Measurements from ENCODE around the gene TAGLN3.

TAGLN3 gene

DNA sequence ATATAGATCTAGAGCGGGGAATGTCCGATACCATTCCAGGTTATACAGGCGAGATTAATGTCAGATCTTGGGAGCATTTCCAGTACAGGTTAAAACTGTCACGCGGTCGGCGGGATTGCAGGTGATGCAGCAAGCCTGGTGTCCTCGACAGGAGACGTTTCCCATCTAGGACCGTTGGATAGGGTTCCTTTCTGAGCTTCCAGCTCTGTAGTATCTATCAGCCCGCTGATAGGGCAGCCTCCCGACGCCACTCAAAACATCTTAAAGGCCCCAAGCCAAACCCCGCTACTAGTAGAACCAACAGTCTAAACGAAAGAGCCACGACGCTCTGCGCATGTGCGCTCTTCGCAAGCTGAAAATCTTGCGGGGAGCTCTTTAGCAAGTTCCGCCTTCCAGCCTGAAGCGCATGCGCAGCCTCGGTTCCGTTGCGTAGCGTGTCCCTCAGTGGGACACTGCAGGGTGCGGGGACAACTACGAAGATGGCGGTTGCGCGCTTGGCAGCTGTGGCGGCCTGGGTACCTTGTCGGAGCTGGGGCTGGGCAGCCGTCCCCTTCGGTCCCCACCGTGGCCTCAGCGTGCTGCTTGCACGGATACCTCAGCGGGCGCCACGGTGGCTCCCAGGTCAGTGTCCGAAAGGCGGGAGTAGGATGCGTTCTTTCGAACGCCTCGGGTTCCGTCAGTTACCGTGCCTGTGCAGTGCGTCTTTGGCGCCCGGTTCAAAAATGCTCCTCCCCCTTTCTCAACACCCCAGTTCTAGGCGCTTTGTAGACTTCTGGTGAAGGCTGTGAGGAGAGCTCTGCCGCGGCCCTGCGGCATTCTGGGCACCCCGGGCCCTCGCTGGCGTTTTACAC is 19.9 kb upstream of the TAGLN3 start, which contains the start of gene ABHD10:
Gene ABHD10 (plus strand): TSS at position 444 of the 851 bp plus-strand sequence. CDS start 36 bp downstream, at position 480.
- DNase-seq: peak; percentile 96

GRCh38 chr3:111979434-111980038 is 19.2 kb upstream of the TAGLN3 start:
- DNase-seq: no peak

- DNase-seq: no peak
Observed at GRCh38 chr3:111980716-111981456, 17.8 kb upstream of the TAGLN3 start.

DNA sequence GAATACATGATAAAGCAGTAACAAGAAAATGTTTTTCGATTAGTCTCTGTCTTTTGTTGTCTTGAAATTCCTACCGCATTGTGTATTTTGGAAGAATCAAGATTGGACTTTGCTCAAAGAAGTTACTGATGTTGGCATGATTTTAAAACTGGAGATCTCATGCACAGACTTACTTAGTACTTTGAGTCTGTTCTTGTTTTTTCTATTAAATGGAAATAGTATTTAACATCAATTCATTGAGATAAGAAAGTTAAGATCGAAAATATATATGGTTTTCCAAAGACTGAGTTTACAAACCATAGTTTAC is 17.3 kb upstream of the TAGLN3 start:
- DNase-seq: no peak

GRCh38 chr3:111984636-111985298 is 14.0 kb upstream of the TAGLN3 start:
- no peak for DNase-seq

- DNase-seq: no peak
Observed at GRCh38 chr3:111986800-111987199, 11.9 kb upstream of the TAGLN3 start.

DNA sequence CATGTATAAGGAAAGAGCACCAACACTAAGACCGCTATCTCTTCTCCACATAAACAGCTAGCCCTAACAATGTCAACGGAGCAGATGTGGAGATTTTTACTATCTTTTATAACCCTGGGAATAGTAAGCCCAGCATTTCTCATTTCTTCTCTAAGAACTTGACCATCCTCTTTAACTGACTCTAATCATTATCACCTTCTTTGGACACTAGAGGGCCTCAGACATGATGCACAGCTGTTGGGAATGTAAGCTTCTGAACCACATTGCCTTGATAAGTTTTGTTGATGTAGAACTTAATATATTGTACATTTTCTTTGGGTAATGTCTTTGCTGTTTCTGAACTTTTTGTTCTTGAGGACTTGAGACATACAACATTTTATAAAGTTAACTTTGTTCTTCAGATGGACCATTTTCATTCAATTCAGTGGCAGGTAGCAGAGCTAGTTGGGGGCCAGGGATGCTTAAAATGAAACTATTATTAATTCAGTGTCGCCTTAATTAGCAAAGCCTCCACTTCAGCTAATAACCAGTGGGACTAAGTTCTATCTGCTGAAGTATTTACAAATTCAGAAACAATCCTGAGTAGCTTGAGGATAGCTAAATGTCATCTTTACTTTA is 9.6 kb upstream of the TAGLN3 start:
- DNase-seq: peak; percentile 27

GRCh38 chr3:111993038-111993437 is 5.7 kb upstream of the TAGLN3 start:
- no peak for DNase-seq

DNA sequence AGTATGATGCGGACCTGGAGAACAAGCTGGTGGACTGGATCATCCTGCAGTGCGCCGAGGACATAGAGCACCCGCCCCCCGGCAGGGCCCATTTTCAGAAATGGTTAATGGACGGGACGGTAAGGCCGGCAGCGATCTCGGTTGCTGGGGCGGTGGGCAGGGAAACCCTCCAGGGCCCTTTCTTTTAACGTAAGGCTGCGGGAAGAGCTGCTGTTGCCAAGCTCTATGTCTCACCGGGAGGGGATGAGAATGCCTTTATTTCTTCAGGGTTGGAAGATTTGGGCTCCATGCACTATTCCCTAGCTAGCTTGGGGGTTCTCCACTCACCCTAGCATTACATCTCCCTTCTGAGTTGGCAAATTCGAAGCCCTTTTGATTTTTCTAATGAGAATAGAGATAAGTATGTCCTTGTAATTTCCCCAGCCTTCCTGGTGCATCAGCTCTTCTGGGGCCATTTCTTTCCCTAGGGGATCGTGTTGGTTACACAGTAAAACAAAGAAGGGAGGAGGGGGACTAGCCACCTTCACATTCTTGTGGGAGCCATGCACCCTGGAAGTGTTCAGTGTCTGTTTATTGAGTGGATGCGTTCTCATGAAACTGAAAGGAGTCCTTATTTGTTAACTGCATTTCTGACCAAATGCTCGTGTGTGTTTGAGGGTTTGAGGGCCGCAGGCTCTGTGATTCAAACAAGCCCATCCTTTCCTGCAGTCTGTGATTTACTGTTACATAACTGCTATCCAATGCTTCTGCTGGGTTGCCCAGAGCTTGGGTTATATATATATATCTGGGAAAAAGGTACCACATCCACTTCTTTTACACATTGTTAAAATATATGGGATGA is 982 bp downstream of the TAGLN3 start:
- no peak for DNase-seq

GRCh38 chr3:112000367-112000771 is 1.6 kb downstream of the TAGLN3 start:
- no peak for DNase-seq

- DNase-seq: peak; percentile 26
Observed at GRCh38 chr3:112000966-112001365, 2.2 kb downstream of the TAGLN3 start.

DNA sequence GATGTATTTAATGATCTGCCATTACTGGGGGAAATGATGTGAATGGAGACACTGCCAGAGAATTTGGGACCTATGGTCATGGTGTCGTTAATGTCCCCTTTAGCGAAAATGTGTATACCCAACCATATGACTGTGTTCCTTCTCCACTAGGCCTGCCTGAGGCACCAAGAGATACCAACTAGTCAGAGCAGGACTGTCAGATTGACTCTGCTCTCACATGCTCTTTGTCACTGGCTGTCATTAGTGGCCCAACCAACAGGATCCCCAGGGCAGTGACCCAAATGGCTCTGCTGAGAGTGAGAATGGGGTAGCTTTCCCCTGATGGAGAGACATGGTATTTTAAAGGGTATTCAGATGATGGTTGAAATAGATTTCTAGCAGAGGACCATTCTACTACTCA is 2.8 kb downstream of the TAGLN3 start:
- no peak for DNase-seq

DNA sequence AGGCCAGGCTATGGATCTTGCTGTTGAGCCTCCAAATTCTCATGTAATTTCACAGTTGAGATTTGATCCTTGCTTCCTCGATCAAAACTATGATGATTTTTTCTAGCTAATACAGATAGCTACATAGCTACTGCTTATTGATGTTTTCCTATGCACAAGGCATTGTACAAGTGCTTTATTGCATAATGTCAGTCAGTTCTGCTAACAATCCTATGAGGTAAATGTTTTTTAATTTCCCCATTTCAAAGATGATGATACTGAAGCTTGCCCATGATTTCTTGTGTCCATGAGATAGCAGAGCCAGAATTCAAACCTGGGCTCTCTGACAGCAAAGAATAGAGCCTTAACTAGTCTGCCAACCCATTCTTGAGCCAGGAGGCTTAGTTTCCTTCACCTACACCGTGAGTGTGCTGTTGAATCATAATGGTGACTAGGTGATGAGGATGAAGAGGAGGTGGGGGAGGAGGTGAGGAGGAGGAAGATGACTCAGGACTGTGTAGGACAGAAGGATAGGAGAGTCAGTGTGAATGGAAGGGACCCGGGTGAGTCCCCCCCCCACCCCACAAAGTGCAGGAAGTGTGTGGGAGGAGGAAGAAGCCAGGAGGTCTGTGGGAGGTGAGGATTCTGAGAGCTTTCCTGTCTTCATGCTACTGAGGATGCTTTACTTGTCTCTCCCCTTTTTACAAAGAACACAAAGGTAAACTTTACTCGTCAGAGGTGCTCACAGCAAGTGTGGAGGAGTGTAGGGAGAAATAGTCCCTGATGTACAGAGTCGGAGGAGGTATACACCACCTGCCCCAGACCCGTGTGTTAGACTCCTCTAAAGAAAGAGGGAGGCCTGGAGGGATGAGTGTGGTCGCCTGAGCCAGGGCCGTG is 3.6 kb downstream of the TAGLN3 start:
- no peak for DNase-seq

DNA sequence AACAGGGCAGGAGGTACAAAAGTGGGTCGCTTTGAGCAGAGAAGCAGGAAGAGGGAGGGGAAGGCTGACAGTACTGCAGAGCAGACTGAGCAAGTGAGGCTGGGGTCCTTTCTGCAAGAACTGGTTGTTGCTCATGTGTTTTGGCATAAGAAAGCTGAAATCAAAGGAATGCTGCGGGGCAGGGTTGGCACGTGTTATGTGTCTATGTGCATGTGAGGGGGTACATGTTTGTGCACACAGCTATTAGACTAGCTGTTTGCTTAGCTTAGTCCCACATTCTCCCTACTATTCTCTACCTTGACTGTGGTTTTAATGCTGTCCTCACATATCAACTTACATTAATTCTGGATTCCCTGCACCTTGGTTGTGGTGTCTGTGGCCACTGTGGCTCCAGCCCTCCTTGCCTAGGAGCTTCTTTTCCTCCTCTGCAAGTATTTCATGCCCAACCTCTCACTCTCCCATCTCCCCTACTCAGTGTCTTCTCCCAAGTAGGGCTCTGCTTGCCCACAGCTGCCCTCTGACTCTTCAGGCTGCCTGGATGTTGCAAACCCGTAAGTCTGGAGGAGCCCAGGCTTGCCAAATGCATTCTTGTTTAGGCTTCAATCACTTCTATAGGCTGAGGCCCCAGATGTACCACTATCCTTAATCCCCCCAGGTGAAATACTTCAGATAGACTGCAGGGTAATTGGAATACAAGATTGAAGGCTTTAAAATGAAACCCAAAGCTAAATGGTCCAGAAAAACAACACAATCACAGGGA is 4.8 kb downstream of the TAGLN3 start:
- DNase-seq: no peak

GRCh38 chr3:112004187-112004586 is 5.5 kb downstream of the TAGLN3 start:
- DNase-seq: no peak

- DNase-seq: no peak
Observed at GRCh38 chr3:112004669-112005068, 5.9 kb downstream of the TAGLN3 start.

DNA sequence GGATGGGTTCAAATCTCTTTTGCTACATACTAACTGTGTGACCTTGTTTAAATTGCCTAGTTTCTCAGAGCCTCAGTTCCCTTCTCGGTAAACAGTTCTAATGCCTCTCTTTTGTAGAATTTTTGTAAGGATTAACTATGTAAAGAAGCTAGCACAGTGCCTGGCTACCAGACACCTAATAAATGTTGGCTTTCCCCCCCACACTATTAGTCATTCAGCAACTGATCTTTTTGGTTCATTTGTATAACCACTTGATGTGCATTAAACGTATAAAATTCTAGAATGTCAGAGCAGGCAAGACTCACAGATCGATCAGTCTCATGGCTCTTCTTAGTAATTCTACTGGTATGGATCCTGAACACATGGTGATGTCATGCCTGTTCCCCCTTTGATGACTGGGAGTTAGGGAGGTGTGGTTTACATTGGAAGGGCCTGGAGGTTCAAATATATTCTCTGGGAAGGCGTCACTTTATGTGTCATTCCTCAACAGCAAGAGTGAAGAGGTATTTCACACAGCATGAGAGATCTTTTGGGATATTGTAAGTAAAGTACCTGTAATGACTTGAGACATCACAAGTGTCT is 6.5 kb downstream of the TAGLN3 start:
- DNase-seq: no peak

DNA sequence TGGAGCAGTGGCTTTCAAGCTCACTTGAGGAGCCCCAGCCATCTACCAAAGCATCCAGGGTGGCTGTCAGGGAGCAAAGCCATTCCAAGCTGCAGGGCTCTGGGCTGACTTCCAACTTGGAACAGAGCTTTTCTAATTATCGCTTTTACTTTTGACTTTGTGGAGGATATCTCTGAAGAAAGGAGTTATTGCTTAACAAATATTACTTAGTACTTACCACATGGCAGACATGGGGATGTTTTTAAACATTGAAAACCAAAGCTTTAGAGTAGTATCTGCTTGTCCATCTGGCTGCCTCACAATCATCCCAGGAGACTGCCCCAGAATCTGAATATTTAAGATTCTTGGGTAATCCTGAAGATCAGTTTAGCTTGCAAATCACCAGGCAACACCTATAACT is 8.9 kb downstream of the TAGLN3 start:
- no peak for DNase-seq

GRCh38 chr3:112009670-112010069 is 10.9 kb downstream of the TAGLN3 start:
- no peak for DNase-seq

DNA sequence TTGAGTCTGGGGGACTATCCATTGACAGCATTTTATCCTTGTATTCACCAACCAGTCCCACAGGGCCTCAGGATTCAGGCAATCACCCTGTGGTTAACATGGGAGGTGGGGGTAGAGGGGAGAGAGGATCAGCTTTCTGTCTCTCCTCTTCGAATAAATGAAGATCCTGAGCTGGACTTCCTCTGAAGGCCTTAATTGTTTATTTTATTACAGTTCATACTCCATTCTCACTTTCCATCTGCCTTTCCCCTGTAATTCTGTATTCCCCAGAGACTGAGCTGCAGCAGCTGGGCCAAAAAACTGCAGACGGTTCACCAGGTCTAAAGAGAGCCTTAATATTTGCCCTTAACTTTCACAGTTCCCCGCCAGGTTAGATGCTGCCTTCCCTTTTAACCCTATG is 11.9 kb downstream of the TAGLN3 start:
- DNase-seq: no peak
